ENCODE results near the gene CTDSPL.
A peak's percentile ranks its signal among the peaks of the same experiment; 100 is the strongest.

- TF ChIP-seq AHR (CRISPR knock-in tag; IDR thresholded peaks at IDR 0.05), result no peak
- peak; percentile 25; the same call in 1 of the 2 replicates for TF ChIP-seq CTCF (CRISPR knock-in tag; IDR thresholded peaks at IDR 0.05)
Measured at GRCh38 chr3:37902674-37903073, 41.0 kb downstream of the CTDSPL start.

All from HepG2 (cell line).